Stimulated activated naive CD4-positive, alpha-beta T cell (primary cell): Measurements from ENCODE around the gene EEFSEC.

Experiments used
- DNase-seq, 6 experiments: peaks; one replicate each; lab custom pipeline; 2025; lab: John Stamatoyannopoulos, UW

EEFSEC gene

DNA sequence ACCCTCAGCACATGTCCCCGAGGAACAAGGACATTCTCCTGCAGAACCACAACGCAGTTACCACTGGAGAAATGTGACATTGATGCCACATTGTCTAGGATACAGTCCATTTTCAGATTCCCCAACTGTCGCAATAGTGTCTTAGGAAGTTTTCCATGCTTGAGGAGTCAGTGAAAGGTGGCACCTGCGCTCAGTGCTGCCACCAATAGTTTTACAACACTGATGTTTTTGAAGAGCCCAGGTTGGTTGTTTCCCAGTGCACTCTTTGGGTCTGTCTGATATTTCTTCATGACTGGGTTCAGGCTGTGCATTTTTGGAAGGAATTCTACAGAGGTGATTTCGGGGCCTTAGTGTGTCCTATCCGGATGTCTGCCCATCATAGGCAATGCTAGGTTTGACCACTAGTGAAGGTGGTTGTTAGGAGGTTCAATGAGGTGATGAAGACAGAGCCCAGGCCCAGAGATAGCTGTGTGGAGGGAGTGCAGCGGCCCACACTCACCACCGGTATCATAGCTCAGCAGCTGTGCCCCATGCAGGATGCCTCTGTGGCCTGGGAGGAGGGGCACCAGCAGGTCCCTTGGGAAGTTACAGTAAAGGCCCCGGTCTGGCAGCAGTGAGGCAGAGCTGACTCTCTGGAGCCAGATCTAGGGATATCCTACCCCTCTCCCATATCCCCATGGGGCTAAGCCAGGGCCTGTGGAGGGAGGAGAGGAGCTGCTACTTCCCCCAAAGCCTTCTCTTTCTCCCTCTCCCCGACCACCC is 216.8 kb downstream of the EEFSEC start:
- no peak for DNase-seq

DNA sequence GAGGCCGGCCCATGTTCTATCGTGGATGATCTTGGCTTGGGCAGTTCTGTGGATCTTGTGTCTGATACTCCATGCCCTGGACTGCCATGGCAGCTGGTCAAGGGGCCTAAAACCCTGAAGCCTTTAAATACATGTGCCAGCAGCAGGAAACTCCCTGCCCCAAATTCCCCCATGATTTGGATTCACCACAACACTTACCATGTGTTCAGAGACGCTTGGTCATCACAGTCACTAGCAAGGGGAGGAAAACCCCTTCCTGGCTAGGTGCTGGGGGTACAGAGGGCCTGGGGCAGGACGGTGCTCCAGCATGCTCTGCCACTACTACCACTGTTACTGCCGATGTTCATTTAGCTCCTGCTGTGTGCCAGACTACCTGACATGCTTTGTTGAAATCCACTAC is 219.0 kb downstream of the EEFSEC start:
- no peak for DNase-seq

DNA sequence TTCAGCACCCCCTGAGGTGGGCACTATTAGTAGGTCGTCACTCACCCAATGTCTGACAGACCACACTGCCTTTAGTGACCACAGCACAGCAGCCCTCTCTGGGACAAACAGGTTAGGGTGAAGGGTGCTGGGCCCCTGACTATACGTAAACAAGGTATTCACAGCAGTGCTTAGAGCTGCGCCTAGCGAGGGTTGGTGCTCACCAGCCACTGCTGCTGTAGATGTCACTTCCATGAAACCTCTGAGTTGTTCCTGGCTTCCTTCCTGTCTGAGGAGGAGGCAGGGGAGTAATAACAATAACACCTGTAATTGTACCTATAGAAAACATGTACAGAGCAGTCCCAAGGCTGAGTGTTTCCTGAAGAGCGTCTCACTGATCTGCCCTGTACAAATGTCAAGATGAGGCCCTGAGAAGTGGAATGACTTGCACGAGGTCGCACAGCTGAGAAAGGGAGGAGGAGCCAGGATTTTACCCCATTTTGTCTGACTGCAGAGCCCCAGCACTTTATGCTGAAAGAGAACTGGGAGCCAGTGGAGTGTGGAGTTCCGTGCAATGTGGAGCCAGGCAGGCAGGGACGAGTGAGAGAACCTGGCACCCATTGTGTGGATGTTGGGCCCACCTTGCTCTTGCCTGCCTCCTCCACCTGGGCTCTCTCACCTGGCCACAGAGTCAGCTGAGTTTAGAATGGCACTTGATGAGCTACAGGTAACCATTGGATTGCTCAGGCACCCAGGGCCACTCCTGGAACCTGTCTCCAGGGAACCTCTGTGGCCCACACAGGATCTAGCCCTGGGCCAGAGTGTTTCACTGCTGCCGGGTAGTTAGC is 219.6 kb downstream of the EEFSEC start:
- no peak for DNase-seq

DNA sequence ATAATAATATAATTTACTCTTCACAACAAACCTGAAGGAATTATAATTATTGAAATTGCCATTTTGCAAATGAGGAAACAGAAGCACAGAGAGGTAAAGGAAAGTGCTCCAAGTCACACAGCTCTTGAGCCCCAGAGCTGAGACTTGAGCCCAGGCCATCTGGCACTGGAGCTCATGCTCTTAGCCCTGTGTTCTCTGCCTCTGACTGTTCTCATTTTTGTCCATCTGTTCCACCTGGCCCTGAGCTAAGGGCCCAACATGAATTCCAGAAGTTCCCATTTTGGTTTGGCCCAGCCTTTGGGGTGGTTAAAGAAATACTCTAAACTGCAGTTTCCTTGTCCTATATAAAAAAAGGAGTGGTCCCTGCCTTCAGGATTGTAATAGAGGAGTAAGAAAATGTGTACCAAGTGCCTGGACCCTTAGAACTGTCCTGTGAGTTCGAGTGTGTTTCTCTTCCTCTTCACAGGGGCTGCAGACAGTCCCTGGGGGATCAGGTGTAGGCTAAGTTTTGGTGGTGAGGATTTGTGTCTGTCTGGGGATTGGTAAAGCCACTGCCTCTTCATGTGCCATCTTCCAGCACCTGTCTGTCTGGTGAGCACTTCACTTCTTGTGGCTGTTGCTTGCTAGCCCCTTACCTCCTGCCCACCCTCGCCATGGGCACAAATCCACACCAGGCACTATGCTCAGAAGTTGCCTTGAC is 221.6 kb downstream of the EEFSEC start:
- no peak for DNase-seq

DNA sequence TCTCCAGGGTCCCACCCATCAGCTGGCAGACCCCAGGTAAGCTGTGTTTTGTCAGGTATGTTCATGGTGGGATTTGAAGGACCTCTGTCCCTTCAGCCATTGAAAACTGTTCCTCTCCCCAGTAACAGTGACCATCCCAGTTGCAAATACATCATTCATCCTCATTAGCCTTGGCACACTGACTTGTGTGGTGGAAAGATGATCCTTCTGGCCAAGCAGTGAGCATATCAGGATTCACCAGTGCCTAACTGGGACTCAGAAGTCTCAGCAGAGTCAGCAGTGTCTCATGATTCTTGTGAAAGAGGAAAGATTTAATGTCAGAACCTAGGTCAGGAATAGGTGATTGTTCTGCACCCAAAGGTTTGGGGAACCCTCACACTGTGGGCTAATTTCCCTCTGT is 223.2 kb downstream of the EEFSEC start:
- no peak for DNase-seq

DNA sequence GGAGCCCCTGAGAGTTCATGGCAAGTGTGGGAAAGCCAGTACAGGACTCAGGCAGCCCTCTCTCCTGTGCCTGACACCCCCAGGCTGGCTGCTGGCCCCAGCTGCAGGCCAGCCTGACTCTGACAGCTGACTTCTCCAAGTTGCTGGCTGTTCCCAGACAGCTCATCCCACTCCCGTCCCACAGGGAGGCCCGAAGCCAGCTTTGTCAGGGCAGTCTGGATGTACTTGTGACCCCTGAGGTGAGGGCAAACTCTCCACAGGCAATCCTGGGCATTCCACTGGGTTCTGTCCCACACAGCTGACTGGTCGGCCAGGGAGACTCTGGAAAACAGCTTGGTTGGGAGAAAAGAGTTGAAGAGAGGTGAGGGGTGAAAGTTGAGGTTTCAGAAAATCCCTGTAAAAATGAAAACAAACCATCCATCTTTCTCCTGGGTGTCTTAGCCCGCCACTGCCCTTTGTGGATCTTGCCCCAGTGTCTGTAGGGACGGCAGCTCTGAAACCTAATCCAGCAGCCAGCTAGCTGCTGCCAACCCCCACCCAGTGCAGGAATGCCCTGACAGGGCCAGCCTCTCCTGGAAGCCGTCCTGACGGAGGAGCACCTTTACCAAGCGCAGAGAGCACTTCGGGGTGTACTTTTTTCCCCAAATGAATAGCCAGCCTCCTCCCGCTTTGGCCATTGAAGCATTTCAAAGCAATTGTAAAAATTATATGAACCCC is 225.5 kb downstream of the EEFSEC start:
- no peak for DNase-seq

DNA sequence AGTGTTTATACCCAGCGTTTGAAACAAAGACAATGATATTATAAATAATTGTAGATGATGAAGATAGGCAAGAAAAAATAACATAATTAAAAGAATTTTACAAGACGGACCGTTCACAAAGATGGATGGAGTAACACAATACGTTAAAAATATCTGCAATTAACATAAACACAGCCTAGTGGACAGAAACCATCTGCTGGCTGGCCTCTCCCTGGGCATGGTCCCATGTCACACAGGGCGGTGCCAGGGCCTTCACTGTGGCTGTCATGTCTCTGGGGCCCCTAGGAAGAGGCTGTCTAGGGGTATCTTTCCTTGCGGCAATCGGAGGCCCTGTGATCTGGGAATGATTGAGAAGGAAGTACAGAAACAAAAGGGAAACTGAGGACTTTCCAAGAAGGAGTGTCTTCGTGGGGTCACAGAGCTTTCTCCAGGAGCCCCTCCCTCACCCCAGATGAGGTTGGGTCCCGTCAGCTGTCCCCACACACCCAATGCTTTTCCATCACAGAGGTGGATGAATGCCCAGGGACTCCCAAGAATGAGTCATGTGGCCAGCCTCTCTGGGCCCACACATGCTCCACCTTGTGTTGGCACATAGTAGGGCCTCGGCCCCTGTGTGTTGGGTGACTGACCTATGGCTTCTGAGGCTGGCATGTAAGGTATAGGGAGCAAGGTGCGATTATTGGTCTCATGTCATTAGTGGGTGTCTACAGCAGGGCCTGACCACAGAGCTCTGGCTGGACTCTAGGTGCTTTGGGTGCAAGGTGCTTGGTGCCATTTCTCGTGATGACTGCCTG is 226.3 kb downstream of the EEFSEC start:
- DNase-seq = no peak

DNA sequence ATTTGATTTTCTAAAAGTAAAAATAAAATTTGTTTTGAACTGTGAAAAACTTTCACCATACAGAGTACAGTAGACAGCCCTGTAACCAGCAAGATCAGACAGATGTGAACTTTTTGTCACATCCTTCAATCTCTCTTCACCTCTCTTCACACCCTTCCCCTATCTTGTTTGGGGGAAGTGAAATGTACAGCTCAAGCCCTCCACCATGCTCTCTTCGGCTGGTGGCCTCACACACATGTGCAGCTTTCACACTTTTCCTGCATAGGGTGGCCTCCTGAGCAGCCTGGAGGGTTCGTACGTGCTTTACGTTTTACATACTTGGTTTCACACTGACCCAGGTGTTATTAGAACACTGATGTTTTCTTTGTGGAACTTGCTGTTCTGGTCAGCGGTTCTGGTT is 227.0 kb downstream of the EEFSEC start:
- no peak for DNase-seq

DNA sequence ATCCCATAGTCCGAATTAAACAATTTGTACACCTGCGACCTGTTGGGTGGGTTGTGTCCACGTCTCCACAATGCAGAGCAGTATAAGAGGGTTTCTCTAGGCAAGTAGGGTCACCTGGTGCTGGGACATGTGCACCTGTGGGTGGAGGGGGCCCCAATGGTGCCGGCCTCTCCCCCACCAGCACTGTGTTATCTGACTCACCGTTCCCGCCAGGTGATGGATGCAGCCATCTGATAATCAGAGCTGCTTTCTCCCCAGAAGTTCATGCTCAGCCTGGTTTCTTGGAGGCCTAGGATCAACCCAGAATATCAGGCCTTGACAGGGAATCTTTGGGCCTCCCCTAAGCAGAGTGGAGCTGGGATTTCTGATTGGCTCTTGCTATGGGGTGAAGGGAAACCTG is 227.4 kb downstream of the EEFSEC start:
- no peak for DNase-seq

DNA sequence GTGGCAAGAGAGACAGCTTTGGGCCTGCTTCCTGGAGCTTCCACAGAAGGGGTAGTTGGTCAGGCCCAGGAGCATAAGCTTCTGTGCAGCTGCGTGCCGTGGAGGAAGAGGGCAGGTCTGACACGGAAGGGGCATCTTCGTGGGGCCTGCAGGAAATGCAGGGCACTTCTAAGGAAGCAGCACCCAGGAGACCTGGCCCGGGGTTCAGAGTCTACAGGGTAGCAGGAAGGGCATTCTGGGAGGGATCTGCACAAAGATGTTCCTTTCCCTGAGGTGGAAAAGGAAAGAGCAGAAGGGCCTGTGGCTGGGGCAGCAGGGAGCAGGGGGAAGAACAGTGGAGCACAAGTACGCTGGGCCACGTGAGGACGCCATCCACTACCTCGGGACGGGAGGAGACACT is 228.3 kb downstream of the EEFSEC start:
- DNase-seq = no peak

DNA sequence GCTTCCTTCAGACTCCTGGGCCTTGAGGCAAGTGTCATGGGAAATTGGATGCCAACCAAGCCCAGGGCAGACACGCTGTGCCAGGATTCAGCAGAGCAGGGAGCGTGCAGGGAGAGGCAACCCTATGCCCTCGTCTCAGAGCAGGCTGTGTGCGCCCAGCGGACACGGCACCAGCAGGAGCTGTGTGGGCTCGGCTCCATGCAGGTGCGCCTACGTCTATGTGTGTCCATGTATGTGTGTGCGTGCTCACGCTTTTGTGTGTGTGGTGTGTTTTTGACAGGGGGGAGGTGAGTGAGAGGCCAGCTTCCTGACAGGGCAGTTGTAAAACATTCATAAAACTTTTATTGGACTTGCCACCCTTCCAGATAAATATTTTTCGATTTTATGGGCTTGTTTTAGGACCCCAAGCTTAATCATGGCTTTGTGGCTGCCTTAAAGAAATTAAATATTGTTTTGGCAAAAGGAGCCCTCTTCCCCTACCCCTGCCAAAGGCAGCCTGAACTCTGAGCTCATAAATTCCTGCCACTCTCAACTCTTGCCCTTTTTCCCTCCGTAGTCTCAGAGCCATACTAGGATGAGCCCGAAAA is 229.0 kb downstream of the EEFSEC start:
- DNase-seq = no peak

DNA sequence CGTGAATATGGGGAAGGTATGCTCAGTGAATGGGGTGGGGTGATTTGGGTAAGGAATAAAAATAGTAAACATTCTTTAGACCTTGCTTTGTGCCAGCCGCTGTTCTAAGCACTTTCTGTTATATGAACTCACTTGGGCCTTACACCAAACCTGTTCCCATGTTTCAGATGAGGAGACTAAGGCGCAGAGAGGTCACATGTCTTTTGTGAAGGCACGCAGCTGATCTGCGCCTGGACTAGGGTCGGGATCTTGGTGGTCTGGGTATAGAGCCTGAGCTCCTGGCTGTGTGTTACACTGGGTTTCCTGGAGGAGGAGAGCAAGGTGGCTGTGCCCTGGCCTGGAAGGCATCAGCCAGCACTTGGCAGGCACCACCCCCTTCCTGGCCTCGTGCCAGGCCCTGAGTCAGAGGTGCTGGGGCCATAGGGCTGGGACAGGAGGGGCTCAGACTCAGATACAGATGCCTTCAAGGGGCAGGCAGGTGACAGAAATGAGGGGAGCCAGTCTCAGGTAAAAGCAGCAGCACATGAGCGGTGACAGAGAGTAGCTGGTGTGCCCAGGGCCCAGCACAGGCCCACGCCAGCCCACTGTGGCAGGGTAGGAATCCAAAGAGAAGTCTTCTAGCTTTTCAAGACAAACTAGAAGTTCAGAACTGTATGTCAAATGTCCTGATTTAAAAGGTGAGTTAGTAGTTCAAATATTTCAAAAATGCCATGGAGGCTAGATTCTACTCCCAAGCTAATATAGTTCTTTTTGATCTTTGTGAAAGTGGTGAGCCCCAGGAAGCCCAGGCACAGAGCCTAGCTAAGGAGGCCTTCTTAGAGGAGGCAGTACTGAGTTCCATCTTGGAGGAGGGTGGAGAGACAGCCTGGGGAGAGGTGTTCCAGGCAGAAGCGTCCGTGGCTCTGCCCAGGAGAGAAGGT is 230.3 kb downstream of the EEFSEC start:
- no peak for DNase-seq

DNA sequence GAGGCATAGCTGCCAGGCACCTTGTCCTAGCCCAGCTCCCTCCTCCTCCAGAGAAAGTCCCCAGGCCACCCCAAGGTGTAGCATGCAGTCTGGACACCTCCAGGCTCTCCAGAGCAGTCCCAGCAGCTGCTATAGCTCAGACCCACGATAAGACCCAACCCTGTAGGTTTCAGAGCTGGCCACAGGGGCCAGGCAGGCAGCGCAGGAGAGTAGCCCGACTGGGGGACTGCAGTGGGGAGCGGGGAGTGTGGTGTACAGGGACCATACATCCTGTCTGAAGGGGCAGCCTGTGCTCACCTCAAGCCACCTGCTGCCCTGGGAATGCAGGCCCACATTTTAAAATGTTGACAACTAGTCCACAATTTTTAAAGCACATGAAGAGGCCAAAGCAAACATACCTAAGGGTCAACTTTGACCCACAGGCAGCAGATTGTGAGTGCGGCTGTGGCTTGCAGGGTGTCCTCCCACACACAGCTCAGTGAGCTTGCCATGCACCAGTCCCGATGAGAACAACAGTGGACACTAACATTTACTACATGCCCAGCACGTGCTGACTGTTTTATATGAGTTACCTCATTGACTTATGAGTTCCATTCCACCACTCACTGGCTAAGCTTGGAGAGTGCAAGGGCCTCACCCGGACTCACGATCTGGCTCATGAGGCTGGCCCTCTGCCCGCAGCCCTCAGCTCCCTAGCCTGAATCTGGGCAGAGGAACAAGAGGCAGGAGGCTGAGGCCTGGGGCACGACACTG is 232.0 kb downstream of the EEFSEC start:
- no peak for DNase-seq

DNA sequence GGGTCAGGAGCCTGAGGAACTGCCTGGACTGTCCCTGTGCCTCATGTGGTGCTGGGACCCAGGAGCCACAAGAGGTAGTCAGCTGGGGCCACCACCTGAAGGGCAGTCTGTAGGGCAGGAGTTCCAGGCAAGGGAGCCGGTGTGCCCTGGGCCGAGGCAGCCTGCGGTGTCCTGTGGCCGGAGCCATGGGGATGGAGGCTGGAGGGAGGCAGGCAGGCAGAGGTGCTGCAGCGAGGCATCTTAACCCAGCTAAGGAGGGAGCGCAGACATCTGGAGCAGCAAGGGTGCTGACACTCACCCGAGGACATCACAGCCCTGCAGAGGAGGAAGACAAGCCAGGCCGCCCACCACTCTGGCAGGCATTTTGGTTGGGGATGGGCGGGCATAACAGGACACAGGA is 235.7 kb downstream of the EEFSEC start:
- DNase-seq = no peak

DNA sequence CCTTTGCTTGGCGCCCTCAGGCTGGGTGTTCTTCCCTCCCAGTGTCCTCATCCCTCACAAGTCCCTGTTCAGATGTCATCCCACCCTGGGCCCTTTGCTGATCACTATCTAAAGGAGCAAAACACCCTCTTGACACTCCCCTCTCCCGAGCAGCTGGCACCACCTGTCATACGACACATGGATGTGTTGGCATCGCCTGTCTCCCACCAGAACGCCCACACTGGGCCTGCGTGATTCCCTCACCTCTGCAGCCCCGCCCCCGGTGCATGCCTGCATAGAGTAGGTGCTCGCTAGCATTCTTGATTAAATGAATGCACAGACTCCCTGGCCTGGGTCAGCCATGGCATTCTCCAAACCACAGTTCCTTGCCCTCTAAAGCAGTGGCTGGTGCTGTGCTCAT is 237.6 kb downstream of the EEFSEC start:
- no peak for DNase-seq

DNA sequence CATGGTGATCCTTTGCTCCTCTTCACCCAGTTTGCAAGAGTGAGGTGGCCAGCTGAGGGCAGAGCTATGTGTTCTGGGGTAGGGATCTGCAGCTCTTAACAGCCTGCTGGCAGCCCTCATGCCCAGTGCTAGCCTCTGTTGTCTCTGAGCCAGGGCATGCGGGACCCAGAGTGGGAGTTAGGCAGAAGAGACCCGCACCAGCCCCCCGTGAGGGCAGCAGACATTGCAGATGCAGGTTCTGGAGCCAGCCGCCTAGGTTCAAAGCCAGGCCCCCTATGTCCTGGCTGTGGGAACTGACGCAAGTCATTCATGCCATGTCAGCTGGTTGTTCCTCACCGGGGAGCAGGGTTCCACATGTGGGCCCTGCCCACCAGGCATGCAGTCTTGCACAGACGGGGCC is 238.7 kb downstream of the EEFSEC start:
- DNase-seq = no peak

DNA sequence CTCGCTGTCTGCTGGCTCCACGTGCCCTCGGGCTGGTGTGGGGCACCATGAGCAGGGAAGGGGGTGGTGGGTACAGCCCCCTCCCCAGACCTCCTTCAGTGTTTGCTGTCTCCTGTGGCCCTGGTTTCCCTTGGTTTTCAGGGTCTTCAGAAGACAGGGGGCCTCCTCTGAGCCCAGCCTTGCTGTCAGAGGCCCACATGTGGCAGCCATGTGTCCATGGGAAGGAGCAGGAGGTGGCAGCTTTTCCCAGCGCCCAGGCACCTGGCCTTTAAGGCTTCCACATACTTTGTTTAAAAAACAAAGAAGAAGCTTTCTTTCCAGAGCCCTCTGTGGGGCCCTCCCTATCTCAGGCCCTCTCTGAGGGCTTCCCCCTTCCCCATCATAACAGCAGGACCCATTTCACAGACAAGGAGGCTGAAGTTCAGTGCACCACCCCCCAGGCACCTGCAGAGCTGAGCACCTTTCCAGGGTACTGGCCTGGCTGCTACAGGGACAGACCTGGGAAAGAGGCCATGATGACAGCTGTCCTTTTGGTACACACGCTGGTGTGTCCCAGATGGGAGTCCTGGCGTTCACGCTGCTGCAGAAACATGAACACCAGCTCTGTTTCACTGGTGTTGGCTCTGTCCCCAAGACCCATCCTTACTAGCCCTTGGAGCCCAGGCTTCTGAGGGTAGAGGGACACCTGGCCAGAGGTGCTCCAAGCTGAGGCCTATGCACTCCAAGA is 239.7 kb downstream of the EEFSEC start:
- no peak for DNase-seq

DNA sequence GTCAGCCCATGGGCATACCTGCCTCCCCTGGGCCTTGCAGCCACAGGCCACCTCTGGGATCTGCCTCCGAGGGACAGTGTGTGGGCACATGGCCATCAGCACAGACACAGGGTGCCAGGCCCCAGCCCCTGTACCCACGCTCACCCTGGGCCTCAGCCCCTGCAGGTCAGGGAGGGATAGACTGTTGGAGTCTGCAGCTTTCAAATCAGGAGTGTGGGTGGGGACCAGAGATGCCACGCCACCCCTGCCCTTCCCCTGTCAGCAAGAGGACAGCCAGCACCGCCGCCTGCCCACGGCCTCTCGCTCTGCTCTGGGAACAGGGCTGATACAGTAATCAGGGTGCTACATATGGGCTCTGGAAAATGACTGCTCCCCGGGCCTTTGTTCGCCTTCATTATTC is 240.8 kb downstream of the EEFSEC start:
- DNase-seq = no peak

DNA sequence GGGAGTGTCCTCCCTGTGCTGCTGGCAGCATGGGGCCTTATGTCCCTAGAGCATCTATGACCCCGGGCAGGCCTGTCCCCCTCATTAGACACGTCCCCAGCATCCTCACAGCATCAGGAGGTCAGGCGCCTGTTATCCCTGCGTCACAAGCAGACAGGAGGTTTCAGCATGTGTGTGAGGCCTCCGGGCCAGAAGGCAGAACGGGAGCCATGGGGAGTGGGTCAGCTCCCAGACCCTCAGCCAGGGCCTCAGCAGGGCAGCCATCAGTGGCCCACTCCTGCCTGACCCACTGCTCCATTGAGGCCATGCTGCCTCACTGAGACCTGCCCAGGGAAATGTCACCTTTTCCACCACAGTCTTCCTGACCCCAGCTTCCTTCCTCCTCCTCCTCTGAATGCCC is 241.8 kb downstream of the EEFSEC start:
- DNase-seq = no peak
